Loucy (cell line): ENCODE results near the gene UPF3B.

Experiments used
- H2AFZ ChIP-seq: fragments of 200-600 bp; sonication (generic); 2 replicates; pipeline ENCODE4 v1.6.0; 2016; ENCODE audit warnings: antibody characterized with exemption, mild to moderate bottlenecking, low read length, moderate library complexity
- H3F3A ChIP-seq: fragments of 200-600 bp; 2 replicates; pipeline ENCODE4 v1.6.0; 2016; ENCODE audit warnings: antibody characterized with exemption, low read depth, mild to moderate bottlenecking
- H3K27me3 ChIP-seq: fragments of 200-600 bp; sonication (generic); 2 replicates; pipeline ENCODE4 v1.6.1; 2014; ENCODE audit warnings: low read length, mild to moderate bottlenecking; ENCODE audit not compliant: insufficient read depth, poor library complexity, severe bottlenecking
- H3K36me3 ChIP-seq: fragments of 200-600 bp; sonication (generic); 2 replicates; pipeline ENCODE4 v1.6.1; 2016; ENCODE audit warnings: low read length; ENCODE audit not compliant: insufficient read depth
- H3K4me1 ChIP-seq: fragments of 200-600 bp; sonication (generic); 2 replicates; pipeline ENCODE4 v1.5.1; 2014; ENCODE audit warnings: low read length, mild to moderate bottlenecking; ENCODE audit not compliant: insufficient read depth, poor library complexity, severe bottlenecking
- H3K4me2 ChIP-seq: fragments of 200-600 bp; sonication (generic); 2 replicates; pipeline ENCODE4 v1.6.0; 2014; ENCODE audit warnings: antibody characterized with exemption, low read length, low read depth, mild to moderate bottlenecking; ENCODE audit not compliant: poor library complexity, severe bottlenecking
- H3K4me3 ChIP-seq: fragments of 200-600 bp; sonication (generic); 2 replicates; pipeline ENCODE4 v1.5.1; 2014; ENCODE audit warnings: low read length, mild to moderate bottlenecking, mixed read lengths; ENCODE audit not compliant: poor library complexity, severe bottlenecking
- H3K79me2 ChIP-seq: fragments of 200-600 bp; sonication (generic); 2 replicates; pipeline ENCODE4 v1.6.1; 2014; ENCODE audit warnings: low read length; ENCODE audit not compliant: insufficient read depth
- H3K9ac ChIP-seq: fragments of 200-600 bp; sonication (generic); 2 replicates; pipeline ENCODE4 v1.6.0; 2014; ENCODE audit warnings: mild to moderate bottlenecking, low read depth, low read length, moderate library complexity; ENCODE audit not compliant: poor library complexity, severe bottlenecking
- H3K9me2 ChIP-seq: fragments of 200-600 bp; sonication (generic); replicated peaks from 2 replicates; pipeline ENCODE4 v1.6.1; 2016; ENCODE audit warnings: low read depth, low read length, mixed read lengths
- H3K9me3 ChIP-seq: fragments of 200-600 bp; sonication (generic); 2 replicates; pipeline ENCODE4 v1.6.1; 2014; ENCODE audit warnings: mild to moderate bottlenecking, antibody characterized with exemption, low read length, low read depth; ENCODE audit not compliant: insufficient read depth
- H4K20me1 ChIP-seq: fragments of 200-600 bp; sonication (generic); 2 replicates; pipeline ENCODE4 v1.6.0; 2014; ENCODE audit warnings: antibody characterized with exemption, low read length, mild to moderate bottlenecking; ENCODE audit not compliant: insufficient read depth, poor library complexity, severe bottlenecking
- EZH2phosphoT487 ChIP-seq: fragments of 200-600 bp; IDR thresholded peaks from 2 replicates; pipeline ENCODE4 v1.6.1; 2018; ENCODE audit warnings: antibody characterized with exemption, mild to moderate bottlenecking, moderate library complexity, borderline replicate concordance
- TF ChIP-seq, protein P1 (sequence below): fragments of 200-600 bp; sonication (generic); conservative IDR thresholded peaks from 2 replicates; pipeline ENCODE4 v1.5.1; 2014; ENCODE audit warnings: mild to moderate bottlenecking, antibody characterized with exemption, low read length

The UPF3B gene

DNA sequence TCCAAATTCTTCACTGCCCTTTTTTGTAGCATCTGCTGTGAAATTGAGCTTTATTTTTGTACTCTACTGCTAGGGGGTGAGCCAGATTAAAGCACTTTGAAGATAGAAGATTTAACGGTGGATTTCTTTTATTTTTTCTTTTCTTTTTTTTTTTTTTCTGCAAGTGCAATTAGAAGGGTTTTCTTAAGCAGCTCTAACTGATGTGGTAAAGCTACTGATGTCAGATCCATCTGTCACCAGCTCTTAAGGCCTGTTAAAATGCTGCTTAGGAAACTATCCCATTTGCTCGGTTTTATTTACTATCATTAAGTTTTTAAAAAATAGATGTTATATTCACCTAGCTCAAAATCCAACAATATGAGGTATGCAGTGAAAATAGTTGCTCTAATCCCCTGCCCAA lies 26.0 kb upstream of the UPF3B start:
- Histone ChIP-seq H3K36me3 (no peaks in the 10 kb centered on the region), H3K27me3 (no peaks in the 10 kb centered on the region), H4K20me1 (peaks cover 3% of the 10 kb centered on the region), H3K4me1 (no peaks in the 10 kb centered on the region), H3K79me2 (peaks cover 21% of the 10 kb centered on the region; the same call in 1 of the 2 replicates), H2AFZ (no peak overlapping the region), H3F3A (no peaks in the 10 kb centered on the region), H3K9ac (no peak overlapping the region), H3K9me3 (no peaks in the 10 kb centered on the region), H3K4me2 (no peak overlapping the region), H3K4me3 (no peak overlapping the region), H3K9me2 (no peaks in the 10 kb centered on the region)
- TF ChIP-seq, protein P1, sequence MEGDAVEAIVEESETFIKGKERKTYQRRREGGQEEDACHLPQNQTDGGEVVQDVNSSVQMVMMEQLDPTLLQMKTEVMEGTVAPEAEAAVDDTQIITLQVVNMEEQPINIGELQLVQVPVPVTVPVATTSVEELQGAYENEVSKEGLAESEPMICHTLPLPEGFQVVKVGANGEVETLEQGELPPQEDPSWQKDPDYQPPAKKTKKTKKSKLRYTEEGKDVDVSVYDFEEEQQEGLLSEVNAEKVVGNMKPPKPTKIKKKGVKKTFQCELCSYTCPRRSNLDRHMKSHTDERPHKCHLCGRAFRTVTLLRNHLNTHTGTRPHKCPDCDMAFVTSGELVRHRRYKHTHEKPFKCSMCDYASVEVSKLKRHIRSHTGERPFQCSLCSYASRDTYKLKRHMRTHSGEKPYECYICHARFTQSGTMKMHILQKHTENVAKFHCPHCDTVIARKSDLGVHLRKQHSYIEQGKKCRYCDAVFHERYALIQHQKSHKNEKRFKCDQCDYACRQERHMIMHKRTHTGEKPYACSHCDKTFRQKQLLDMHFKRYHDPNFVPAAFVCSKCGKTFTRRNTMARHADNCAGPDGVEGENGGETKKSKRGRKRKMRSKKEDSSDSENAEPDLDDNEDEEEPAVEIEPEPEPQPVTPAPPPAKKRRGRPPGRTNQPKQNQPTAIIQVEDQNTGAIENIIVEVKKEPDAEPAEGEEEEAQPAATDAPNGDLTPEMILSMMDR, result no peak
- no peak for TF ChIP-seq EZH2phosphoT487

DNA sequence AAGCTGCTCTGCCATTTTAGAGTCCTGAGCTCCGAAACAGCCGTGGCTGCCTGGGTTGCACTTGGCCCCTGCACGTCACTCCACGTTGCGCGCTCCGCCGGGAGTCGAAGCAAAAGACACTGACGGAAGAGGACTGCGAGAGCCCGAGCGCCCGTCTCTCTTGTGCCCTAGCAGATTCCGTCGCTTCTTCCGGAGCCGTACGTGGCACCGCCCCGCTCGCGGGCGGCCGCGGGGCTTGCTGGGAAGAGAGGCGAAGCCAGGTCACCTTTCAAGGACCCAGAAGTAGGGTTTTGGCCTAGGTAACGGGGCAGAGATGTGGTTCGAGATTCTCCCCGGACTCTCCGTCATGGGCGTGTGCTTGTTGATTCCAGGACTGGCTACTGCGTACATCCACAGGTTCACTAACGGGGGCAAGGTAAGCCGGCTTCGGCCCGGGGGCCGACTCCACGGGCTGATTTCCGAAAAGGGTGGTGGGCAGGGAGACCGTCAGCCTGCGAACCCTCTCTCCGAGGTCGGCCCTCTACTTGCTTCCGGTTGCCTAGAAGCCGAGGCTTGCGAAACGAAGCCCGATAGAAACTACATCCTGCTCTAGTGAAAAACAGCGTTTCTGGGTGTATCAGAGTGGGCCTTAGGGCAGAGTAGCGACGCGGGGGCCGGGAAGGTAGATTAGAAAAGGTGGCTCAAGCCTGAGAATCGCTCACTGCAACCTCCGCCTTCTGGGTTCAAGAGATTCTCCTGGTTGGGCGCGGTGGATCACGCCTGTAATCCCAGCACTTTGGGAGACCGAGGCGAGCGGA lies 19.0 kb upstream of the UPF3B start, which contains the start of the genes NDUFA1 and RNF113A:
Gene NDUFA1 (plus strand): TSS at position 234 of the 797 bp plus-strand sequence. CDS start 80 bp downstream, at position 314.
Gene RNF113A (minus strand): TSS at position 135 of the 797 bp plus-strand sequence. CDS start 120 bp downstream, at position 15.
- Histone ChIP-seq H3K27me3 (no peaks in the 10 kb centered on the region), H3K4me2 (peak within 1 kb of the TSS; percentile 91), H4K20me1 (peaks cover 10% of the 10 kb centered on the region), H3K79me2 (peaks cover 63% of the 10 kb centered on the region), H2AFZ (peak within 1 kb of the TSS; percentile 87), H3K9ac (peak within 1 kb of the TSS; percentile 95), H3K9me2 (no peaks in the 10 kb centered on the region), H3K36me3 (no peaks in the 10 kb centered on the region), H3F3A (no peaks in the 10 kb centered on the region; the same call in 1 of the 2 replicates), H3K4me3 (peak within 1 kb of the TSS; percentile 92), H3K9me3 (no peaks in the 10 kb centered on the region), H3K4me1 (peaks cover 6% of the 10 kb centered on the region)
- TF ChIP-seq, protein P1, result no peak
- no peak for TF ChIP-seq EZH2phosphoT487

DNA sequence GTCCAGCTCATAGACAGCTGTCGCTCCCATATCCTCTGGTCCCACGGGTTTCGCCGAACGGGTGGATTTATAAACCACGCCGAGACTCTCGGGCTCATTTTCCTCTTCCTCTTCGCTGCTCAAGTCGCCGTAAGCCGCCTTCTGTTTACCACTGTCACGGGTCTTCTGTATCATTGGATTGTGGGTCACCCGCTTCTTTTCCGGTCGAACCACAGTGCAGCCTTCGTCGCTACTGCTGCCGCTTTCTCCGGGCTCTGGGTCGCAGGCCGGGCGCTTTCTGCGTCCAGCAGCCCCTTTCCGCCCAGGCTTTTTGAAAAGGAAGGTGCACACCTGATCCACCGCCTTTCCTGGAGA lies 18.5 kb upstream of the UPF3B start:
- H3K9me2 ChIP-seq, result no peaks in the 10 kb centered on the region
- TF ChIP-seq EZH2phosphoT487, result no peak
- TF ChIP-seq, protein P1, result no peak
- H2AFZ ChIP-seq, result peak overlapping the region; percentile 87; the same call in 1 of the 2 replicates

More for the DNA sequence above, 18.5 kb upstream of the UPF3B start:
- H3K4me3 ChIP-seq, result peak overlapping the region; percentile 92
- H3K79me2 ChIP-seq, result peaks cover 63% of the 10 kb centered on the region
- no peaks in the 10 kb centered on the region for H3K27me3 ChIP-seq
- H4K20me1 ChIP-seq, result peaks cover 10% of the 10 kb centered on the region
- H3K9me3 ChIP-seq, result no peaks in the 10 kb centered on the region
- peaks cover 6% of the 10 kb centered on the region for H3K4me1 ChIP-seq
- H3K4me2 ChIP-seq, result peak overlapping the region; percentile 91
- no peaks in the 10 kb centered on the region; the same call in 1 of the 2 replicates for H3F3A ChIP-seq
- H3K36me3 ChIP-seq, result no peaks in the 10 kb centered on the region
- peak overlapping the region; percentile 95 for H3K9ac ChIP-seq
